Measurements from ENCODE around the gene MARK4.

Gene MARK4

DNA sequence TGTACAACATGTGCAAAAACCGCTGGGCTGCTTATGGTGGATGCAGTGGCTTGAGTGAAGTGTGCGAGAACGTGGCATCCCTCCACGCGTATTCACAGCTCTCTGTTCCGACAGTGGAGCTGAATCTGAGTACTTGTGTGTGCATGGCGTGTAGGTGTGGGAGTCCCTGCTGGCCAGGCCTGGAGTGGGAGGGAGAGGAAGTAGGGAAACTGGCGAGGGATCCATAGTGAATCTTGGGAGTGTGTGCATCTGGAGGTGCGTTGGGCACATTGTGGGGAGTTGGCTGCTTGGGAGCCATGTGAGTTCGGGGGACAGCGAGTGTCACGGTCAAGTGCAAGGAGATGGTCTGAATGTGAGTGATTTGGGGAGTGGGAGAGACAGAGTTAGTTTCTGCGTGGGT lies 91.8 kb downstream of the MARK4 start:
- no peak for DNase-seq

DNA sequence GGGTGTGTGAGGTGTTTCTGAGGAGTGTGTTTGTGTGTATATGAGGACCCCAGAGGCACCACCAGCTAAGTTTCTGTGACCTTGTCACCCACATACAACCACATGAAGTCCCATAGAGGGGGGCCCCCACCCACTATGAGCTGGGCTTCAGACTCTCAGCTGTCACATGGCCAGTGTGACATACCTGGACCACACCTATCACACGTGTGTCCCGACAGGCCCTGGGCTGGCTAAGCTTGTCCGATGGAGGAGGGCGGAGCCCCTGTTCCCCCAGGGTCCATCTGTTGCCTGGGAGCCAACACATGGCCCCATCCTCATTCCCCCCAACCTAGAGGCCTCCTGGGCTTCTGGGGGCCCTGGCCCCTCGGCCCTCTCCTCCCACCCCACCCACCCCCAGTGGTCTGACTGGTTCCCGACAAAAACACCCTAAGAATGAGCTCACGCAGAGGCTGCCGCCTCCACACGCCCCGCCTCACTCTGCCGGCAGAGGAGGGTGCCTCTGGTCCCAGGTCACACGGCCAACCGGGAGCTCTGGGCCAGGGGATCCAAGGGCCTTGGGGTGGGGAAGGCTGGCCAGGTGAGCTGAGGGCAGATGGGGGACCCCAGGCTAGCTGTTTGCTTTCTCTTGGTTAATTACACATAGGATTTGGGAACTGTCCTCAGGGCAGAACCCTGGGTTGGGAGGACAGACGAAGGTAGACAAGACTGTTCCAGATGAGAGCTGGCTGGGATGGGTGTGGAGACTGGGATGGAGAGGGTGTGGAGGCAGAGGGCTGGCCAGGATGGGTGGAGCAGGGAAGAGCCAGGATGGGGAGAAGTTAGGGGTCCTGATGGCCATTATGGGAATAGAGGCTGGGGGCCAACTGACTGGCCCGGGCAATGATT lies 93.8 kb downstream of the MARK4 start:
- DNase-seq = no peak

- DNase-seq = no peak
Observed at GRCh38 chr19:45345506-45345860, 94.4 kb downstream of the MARK4 start.

DNA sequence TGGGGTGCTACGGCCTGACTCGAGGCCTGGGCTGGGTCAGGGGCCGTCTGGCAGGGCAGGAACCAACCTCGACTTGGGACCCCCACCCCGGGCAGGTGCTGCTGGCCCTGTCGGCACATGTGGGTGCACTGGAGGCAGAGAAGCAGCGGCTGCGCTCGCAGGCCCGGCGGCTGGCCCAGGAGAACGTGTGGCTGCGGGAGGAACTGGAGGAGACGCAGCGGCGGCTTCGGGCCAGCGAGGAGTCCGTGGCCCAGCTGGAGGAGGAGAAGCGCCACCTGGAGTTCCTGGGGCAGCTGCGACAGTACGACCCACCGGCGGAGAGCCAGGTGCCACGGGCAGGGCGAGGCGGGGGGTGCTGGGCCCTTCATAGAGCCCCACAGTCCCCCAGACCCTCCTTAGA lies 95.4 kb downstream of the MARK4 start:
- DNase-seq = no peak

- DNase-seq = no peak
Observed at GRCh38 chr19:45347570-45348366, 96.7 kb downstream of the MARK4 start.

DNA sequence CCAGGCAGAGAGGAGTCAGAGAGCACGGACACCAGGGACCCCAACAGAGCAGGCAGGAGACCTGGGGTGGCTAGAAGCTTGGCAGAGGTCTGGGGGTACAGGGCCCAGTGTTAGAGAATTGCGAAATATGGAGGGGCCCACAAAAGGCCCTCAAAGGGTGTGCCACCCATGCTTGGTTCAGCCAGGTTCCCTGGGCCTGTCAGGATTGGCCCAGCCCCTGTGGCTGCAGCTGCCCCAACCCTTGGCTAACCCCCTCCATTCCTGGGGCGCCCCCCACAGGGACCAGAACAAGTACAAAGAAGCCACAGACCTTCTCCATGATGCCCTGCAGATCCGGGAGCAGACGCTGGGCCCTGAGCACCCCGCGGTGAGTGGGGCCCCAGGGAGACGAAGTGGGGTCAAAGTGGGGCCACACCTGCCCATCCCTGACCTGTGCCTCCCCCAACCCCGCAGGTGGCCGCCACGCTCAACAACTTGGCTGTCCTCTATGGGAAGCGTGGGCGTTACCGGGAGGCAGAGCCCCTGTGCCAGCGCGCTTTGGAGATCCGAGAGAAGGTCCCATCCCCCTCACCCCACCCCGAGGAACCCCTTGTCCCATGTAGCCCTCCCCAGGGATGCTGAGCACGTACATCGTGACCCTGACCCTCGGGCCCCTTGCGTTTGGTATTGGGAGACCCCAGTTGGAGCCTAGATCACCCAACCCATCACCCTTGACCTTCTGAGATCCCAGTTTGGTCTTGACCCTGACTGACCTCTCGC lies 97.5 kb downstream of the MARK4 start:
- DNase-seq = no peak

- no peak for DNase-seq
Observed at GRCh38 chr19:45349126-45349415, 98.0 kb downstream of the MARK4 start.

- no peak for DNase-seq
Observed at GRCh38 chr19:45349430-45349941, 98.4 kb downstream of the MARK4 start.

GRCh38 chr19:45350477-45351058 lies 99.5 kb downstream of the MARK4 start:
- DNase-seq = no peak

DNA sequence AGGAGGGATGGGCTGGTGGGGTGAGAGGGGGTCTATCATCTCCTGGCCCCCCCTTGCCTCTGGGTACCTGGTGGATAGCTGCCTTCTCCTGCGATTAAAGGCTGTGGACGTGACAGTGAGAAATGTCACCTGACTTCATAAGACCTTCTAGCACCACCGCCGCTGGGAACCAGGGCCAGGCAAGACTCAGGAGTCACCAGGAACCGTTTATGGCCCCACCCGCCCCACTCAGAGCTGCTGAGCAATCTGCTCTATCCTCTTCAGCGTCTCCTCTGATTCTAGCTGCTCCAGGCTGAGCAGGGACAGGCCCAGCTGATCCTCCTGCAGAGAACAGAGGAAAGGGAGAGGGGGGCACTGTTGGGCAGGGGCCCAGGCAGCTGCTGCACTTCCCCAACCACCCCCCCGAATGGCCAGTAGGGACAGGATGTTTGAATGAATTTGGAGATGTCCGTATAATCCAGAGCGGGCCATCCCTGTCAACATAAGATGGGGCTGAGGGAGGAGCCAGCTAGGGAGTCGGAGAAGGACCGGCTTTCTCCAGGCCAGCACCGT lies 100.4 kb downstream of the MARK4 start:
- no peak for DNase-seq

GRCh38 chr19:45352062-45352461 lies 101.0 kb downstream of the MARK4 start:
- DNase-seq = no peak

DNA sequence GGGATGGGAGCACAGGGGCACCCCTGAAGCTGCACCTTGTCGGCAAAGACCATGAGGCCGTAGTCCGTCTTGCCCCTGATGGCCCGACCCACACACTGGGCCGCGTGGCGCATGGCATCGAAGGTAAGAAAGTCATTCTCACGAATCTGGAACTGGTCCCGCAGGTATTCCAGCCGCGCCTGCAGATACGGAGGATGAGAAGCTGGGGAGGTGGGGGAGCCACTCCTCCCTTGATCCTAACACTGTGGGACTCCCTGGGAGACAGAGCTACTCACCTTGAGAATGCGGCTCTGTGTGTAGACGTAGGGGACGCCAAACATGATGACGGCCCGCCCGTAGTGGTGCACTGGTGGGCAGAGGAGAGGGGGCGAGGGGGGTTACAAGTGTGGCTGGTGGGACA lies 101.4 kb downstream of the MARK4 start:
- no peak for DNase-seq

GRCh38 chr19:45352914-45353796 lies 102.1 kb downstream of the MARK4 start:
- no peak for DNase-seq

- DNase-seq = no peak
Observed at GRCh38 chr19:45354241-45354842, 103.3 kb downstream of the MARK4 start.
